Measurements from ENCODE around the gene KRTAP12-3. TPM values are rescaled to one million over a fixed set of nuclear protein-coding genes. Genes with fewer than 3 reads are reported as not detected.
A peak's percentile ranks its signal among the peaks of the same experiment; 100 is the strongest.
"Not testable (repeated sequence)": the region's sequence is repeated elsewhere in the genome, so short reads cannot be mapped to it uniquely, and the experiment has no call there.

Gene KRTAP12-3
- total RNA-seq, 6 donors from 2014 or later: not detected

- Histone ChIP-seq H3K36me3 (no peaks in the 10 kb centered on the region), H3K27ac (no peak overlapping the region), H3K4me1 (no peaks in the 10 kb centered on the region), H3K9me3 (peaks cover 6 to 16% (median 13%) of the 10 kb centered on the region in 4 donors), H3K4me3 (no peak overlapping the region), H3K27me3 (no peaks in the 10 kb centered on the region)
- TF ChIP-seq POLR2AphosphoS5 (IDR thresholded peaks at IDR 0.05) (no peak), POLR2A (IDR thresholded peaks at IDR 0.05) (no peak), CTCF (IDR thresholded peaks at IDR 0.05) (no peak), EP300 (IDR thresholded peaks at IDR 0.05) (no peak)
- 58 to 72% methylated on average over 2 of the region's 2 CpGs for WGBS, 2 donors
- ATAC-seq (ENCODE audit: low FRiP score in 2 of 2) (no peak), DNase-seq (no peak)
Measured at GRCh38 chr21:44630440-44630839, 27.3 kb upstream of the KRTAP12-3 start.

- TF ChIP-seq POLR2A (IDR thresholded peaks at IDR 0.05): no peak
- TF ChIP-seq EP300 (IDR thresholded peaks at IDR 0.05): no peak
- TF ChIP-seq POLR2AphosphoS5 (IDR thresholded peaks at IDR 0.05): no peak
- TF ChIP-seq CTCF (IDR thresholded peaks at IDR 0.05): no peak
- WGBS, 2 donors: 82 to 92% methylated on average over 1 of the region's 1 CpG
- DNase-seq: no peak
Measured at GRCh38 chr21:44632067-44632466, 25.7 kb upstream of the KRTAP12-3 start.

GRCh38 chr21:44636209-44637017, 21.3 kb upstream of the KRTAP12-3 start:
- Histone ChIP-seq H3K4me3 (no peak overlapping the region), H3K36me3 (no peaks in the 10 kb centered on the region), H3K27ac (no peak overlapping the region), H3K9me3 (peaks cover 5 to 12% (median 9%) of the 10 kb centered on the region in 4 donors), H3K27me3 (no peaks in the 10 kb centered on the region), H3K4me1 (no peaks in the 10 kb centered on the region)
- DNase-seq (no peak), ATAC-seq (ENCODE audit: low FRiP score in 2 of 2) (no peak)
- TF ChIP-seq EP300 (IDR thresholded peaks at IDR 0.05) (no peak), POLR2A (IDR thresholded peaks at IDR 0.05) (no peak)
- WGBS, 2 donors: 80 to 87% methylated on average over 12 to 15 of the region's 15 CpGs

More at GRCh38 chr21:44632067-44632466, 25.7 kb upstream of the KRTAP12-3 start:
- Histone ChIP-seq H3K27ac (no peak overlapping the region), H3K4me1 (no peaks in the 10 kb centered on the region), H3K9me3 (peaks cover 6 to 16% (median 13%) of the 10 kb centered on the region in 4 donors), H3K36me3 (no peaks in the 10 kb centered on the region), H3K4me3 (no peak overlapping the region), H3K27me3 (no peaks in the 10 kb centered on the region)
- no peak for ATAC-seq (ENCODE audit: low FRiP score in 2 of 2)

- Histone ChIP-seq H3K4me1 (no peaks in the 10 kb centered on the region), H3K27me3 (no peaks in the 10 kb centered on the region), H3K4me3 (no peak within 1 kb of the TSS), H3K9me3 (peaks cover 0 to 4% (median 3%) of the 10 kb centered on the region in 4 donors), H3K27ac (no peak within 1 kb of the TSS), H3K36me3 (no peaks in the 10 kb centered on the region)
- TF ChIP-seq CTCF (IDR thresholded peaks at IDR 0.05): no peak
- TF ChIP-seq POLR2AphosphoS5 (IDR thresholded peaks at IDR 0.05): no peak
- TF ChIP-seq POLR2A (IDR thresholded peaks at IDR 0.05): no peak
- TF ChIP-seq EP300 (IDR thresholded peaks at IDR 0.05): no peak
- no peak for ATAC-seq (ENCODE audit: low FRiP score in 2 of 2)
- WGBS, 2 donors: 49 to 52% methylated on average over 12 of the region's 21 CpGs
- DNase-seq: peak in 1 of 2 donors; percentile 58
Measured at GRCh38 chr21:44637018-44637850, 20.5 kb upstream of the KRTAP12-3 start, which contains the start of gene KRTAP10-10. Gene KRTAP10-10 (plus strand): TSS chr21:44637356. CDS start chr21:44637418, 62 bp downstream.

- peak in 1 of 2 donors; percentile 65 for DNase-seq
- not testable (repeated sequence) for ATAC-seq (ENCODE audit: low FRiP score in 2 of 2); H3K36me3 ChIP-seq
Measured at GRCh38 chr21:44637851-44638348, 19.8 kb upstream of the KRTAP12-3 start.

GRCh38 chr21:44638506-44639330, 19.0 kb upstream of the KRTAP12-3 start:
- peak in 1 of 2 donors; percentile 61 for DNase-seq
- 91 to 100% methylated on average over 2 to 14 of the region's 21 CpGs for WGBS, 2 donors
- H3K27me3 ChIP-seq, H3K9me3 ChIP-seq, H3K36me3 ChIP-seq, H3K4me3 ChIP-seq, H3K4me1 ChIP-seq, H3K27ac ChIP-seq: not testable (repeated sequence)
- peak in 1 of 2 donors; percentile 6 for ATAC-seq (ENCODE audit: low FRiP score in 2 of 2)

More at GRCh38 chr21:44637851-44638348, 19.8 kb upstream of the KRTAP12-3 start:
- 80 to 82% methylated on average over 3 to 8 of the region's 12 CpGs for WGBS, 2 donors
- not testable (repeated sequence) for H3K27ac ChIP-seq, H3K4me3 ChIP-seq, H3K27me3 ChIP-seq, H3K4me1 ChIP-seq, H3K9me3 ChIP-seq

Measured in upper lobe of left lung (tissue), 6 donors.